ENCODE measurements around the gene NTNG2.

NTNG2 gene

GRCh38 chr9:132175431-132175830, 13.6 kb downstream of the NTNG2 start:
- no peak for DNase-seq

GRCh38 chr9:132176338-132176737, 14.5 kb downstream of the NTNG2 start:
- DNase-seq: no peak

GRCh38 chr9:132181796-132182313, 20.0 kb downstream of the NTNG2 start:
- DNase-seq: no peak

DNA sequence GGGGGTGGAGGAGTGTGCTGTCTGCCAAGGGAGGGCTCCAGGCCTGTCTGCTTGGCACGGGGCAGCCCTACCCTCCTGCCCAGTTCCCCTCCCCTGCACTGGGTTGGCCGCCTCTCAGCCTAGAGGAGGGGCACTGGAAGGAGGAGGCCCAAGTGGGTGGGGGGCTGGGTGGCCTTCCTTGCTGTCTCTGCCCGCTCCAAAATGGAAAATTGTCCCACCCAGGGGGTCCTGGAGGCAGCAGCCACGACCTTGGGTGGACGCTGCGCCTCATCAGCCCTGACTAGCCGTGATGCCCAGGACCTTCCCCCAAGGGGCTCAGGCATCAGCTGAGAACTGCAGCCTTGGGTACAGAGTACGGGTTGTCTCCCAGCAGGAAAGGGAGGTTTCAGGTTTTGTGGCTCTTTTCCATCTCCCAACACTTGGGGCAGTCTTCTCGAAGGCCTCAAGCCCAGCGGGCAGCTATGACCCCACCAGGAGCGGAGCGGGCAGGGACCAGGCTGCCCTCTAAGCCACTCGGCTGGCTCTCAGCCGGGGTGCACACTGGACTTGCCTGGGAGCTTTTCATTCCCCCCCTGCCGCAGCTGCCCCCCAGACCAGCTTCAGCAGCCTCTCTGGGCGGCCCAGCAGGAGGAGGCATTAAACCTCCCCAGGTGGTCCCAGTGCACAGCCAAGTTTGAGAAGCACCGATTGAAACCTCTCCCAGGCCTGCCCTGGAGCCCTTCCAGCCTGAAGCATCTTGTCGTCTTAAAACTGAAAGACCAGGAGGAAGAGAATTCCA, 20.6 kb downstream of the NTNG2 start:
- DNase-seq: no peak

- DNase-seq: no peak
These were observed 21.3 kb downstream of the NTNG2 start for GRCh38 chr9:132183134-132183533.

- DNase-seq: no peak
These were observed 21.9 kb downstream of the NTNG2 start for GRCh38 chr9:132183715-132184114.

DNA sequence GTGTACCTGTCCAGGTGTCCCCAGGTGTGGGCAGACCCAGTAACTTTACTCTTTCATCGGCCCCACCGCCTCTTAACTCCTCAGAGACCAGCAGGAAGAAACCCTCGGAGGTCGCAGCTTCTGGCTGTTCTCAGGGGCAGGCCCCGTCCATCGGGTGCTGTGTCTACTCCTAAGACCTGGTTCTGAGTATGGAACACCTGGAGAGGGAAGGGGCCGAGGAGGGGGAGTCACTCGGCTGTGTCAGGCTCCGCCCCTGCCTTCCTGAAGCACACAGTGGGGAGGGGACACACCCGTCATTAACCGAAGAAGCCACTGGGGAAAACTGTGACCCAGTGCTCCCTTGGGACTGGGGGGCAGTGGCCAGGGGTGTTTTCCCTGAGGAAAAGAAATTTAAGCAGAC, 22.3 kb downstream of the NTNG2 start:
- no peak for DNase-seq

DNA sequence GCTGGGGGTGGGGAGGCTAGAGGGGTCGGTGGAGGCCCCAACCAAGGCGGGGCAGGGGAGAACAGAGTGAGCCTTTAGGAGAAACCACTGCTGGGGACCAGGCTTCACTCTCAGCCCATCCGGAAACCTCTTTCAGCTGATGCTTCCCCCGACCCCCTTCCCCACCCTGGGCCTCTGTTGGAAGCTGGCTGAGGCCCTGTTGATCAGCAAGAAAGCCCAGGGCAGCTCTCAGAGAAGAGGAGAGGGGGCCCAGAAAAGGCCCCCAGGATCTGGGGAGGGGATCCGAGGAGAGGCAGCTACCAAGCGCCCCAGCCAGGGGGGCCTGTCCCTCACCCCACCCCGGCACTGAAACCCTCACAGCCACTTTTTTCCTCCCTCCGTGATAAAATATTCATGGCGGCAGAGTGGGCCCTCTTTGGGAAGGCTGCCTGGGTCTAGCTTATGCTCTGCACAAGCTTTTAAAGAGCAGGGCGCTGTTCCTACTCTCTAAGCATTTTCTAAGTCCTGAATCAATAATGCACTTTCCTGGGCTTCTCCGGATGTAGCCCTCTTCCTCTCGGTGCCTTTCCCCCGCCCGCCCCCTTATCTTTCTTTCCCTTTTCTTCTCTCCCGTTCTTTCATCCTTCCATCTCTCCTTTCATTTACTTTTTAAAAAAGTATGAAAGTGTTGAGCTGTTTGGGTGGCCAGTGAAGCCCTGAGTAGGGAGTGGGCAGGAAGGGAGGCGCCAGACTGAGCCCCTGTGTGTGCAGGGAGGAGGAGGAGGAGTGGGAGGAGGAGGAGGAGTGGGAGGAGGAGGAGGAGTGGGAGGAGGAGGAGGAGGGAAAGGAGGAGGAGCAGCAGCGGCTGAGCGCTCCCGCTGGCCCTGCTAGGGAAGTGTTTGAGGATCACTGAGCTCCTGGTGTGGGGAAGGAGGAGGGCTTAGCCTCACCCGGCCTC, 23.5 kb downstream of the NTNG2 start:
- no peak for DNase-seq

- no peak for DNase-seq
These were observed 25.3 kb downstream of the NTNG2 start for GRCh38 chr9:132187121-132187620.

DNA sequence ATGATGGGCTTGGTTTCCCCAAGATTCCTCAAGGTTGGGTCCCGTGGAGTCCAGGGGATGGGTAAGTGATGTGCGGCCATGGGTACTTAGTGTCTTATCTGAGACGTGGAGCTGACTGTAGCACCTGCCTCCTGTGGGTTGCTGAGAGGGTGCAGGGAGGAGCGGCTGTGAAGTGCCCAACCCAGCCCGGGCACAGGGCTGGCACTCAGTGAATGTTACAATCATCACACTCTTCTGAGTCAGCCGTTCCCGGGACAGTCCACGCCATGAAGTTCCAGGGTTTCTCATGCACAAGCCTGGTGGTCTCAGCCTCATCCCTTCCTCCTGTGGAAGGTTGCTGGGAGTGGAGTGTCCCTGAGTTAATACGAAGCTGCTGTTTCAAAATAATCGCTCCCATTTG, 29.1 kb downstream of the NTNG2 start:
- no peak for DNase-seq

DNA sequence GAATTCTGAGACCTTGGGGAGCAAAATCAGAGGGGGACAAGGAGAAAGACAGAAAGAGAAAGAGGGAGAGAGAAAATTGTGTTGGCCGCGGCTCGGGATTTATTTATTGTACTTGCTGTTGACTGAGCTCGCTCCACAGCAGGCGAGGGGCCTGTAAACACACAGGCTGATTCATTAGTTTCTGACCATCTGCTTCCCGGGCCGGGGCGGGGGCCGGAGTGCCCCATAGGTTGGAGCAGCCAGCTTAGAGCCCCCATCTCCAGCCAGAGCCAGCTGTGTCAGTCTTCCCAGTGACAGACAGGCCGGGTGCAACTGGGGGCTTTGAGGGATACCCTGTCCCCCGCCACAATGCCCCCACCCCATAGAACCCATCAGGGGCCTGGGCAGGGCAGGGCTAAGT, 30.9 kb downstream of the NTNG2 start:
- DNase-seq: no peak

DNA sequence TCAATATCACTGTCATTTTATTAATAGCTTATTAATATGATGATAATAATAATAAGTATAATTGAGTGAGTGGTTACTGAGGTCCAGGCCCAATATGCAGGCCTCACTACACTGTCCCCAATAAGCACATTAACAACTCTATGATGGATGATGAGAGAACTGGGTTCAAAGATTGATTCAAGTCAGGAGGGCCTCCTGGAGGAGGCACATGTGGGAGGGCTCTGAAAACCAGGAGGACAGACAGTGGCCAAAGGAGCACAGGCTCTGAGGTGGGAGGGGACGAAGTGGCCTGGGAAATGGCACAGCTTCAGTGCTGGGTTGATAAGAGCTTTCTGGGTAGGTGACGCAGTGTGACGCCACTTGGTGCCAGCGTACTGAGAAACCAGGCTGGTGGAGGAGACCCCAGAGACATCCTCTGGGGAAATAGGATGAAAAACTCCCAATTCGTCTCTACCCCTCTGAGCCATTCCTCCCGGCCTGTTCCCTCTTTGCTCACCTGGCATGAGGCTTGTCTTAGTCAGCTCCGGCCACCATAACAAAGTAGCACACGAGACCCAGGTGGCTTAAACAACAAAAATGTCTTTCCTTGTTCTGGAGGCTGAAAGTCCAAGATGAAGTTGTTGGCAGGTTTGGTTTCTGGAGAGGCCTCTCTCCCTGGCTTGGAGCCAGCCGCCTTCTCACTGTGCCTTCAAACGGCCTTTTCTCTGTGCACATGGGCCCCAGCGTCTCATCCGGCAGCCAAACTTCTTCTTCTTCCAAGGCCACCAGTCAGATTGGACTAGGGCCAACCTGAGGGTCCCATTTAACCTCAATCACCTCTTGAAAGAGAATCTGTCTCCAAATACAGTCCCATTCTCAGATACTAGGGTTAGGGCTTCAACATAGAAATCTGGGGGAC, 31.6 kb downstream of the NTNG2 start:
- DNase-seq: no peak

DNA sequence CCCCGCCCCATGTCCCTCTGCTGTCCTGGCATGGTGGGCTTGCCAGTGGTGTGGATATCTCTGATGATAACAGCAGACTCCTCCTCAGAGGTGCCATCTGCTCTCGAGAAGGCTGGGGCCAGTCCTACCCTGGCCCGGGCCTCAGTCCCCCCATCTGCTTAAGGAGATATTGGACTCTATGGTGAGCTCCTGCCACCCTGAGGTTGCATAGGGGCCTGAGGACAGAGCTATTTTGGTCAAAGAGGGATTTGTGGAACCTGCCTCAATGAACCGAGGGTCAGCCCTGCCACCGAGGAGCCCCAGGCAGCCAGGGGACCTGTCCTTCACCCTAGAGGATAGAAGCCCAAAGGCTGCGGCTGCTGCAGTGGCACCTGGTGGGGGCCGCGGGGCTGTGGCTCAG, 32.6 kb downstream of the NTNG2 start:
- no peak for DNase-seq

GRCh38 chr9:132197315-132197714, 35.5 kb downstream of the NTNG2 start:
- no peak for DNase-seq

DNA sequence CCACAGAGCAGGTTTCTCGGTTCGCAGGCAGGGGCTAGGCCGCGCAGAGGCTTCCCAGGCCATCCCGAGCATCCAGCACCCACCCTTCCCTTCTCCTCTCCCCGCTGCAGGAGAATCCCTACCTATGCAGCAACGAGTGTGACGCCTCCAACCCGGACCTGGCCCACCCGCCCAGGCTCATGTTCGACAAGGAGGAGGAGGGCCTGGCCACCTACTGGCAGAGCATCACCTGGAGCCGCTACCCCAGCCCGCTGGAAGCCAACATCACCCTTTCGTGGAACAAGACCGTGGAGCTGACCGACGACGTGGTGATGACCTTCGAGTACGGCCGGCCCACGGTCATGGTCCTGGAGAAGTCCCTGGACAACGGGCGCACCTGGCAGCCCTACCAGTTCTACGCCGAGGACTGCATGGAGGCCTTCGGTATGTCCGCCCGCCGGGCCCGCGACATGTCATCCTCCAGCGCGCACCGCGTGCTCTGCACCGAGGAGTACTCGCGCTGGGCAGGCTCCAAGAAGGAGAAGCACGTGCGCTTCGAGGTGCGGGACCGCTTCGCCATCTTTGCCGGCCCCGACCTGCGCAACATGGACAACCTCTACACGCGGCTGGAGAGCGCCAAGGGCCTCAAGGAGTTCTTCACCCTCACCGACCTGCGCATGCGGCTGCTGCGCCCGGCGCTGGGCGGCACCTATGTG, 36.1 kb downstream of the NTNG2 start:
- DNase-seq: no peak

DNA sequence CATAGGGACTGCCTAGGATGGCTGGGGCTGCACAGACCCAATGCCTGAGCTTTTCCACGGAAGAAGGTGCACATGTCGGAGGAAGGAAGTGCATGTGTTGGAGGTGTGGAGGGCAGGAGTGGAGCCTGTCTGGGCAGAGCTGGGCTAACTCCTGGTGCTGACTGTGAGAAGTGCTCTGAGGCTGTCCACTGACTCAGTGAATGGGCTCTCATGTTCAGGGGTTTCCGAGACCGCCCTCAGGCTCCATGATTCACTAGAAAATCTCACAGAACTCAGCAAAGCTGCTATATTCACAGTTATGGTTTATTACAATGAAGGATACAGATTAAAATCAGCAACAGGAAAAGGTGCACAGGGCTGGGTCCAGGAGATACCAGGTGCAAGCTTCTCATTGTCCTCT, 37.2 kb downstream of the NTNG2 start:
- no peak for DNase-seq

DNA sequence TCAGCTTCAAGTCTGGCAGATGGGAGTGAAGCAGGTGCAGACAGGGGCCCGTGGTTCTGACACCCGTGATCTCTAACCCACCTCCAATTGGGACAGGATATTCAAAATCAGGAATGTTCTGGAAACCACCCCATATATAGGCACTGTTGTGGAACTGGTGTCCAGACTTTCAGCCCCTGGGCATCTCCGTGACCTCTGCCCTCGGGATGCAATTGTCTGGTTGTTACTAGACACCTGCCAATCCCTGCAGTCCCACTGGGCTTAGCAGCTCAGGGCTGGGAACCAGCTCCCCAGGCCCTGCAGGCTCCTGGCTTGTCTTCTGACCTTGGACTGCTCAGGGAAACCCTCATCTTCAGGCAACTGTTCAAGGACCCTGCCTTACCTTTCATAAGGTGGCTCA, 38.8 kb downstream of the NTNG2 start:
- no peak for DNase-seq

- DNase-seq: no peak
These were observed 39.3 kb downstream of the NTNG2 start for GRCh38 chr9:132201139-132201538.

- no peak for DNase-seq
These were observed 40.2 kb downstream of the NTNG2 start for GRCh38 chr9:132201780-132202703.

- DNase-seq: no peak
These were observed 43.0 kb downstream of the NTNG2 start for GRCh38 chr9:132204883-132205282.

- DNase-seq: no peak
These were observed 45.4 kb downstream of the NTNG2 start for GRCh38 chr9:132207215-132207614.

Measured in SIG-M5 (cell line).